GM21786 (cell line): Measurements from ENCODE around the gene GK2.

Source experiments
- ATAC-seq: cut with Tn5 transposase; IDR thresholded peaks from one replicate; pipeline ENCODE4 v1.9.1; 2021; ENCODE audit not compliant: unreplicated experiment

Gene GK2

GRCh38 chr4:79408063-79408462, at the start of gene GK2:
Gene GK2, minus strand, starts transcription at chr4:79408228. Its CDS starts 28 bp downstream, at chr4:79408200.
- no peak for ATAC-seq

- ATAC-seq: no peak
Measured at GRCh38 chr4:79455216-79455615, 47.2 kb upstream of the GK2 start.

GRCh38 chr4:79454656-79455055, 46.6 kb upstream of the GK2 start:
- ATAC-seq: no peak

GRCh38 chr4:79450053-79450452, 42.0 kb upstream of the GK2 start:
- ATAC-seq: no peak

- ATAC-seq: no peak
Measured at GRCh38 chr4:79446145-79446544, 38.1 kb upstream of the GK2 start.

- ATAC-seq: no peak
Measured at GRCh38 chr4:79445371-79445781, 37.3 kb upstream of the GK2 start.

GRCh38 chr4:79442422-79442821, 34.4 kb upstream of the GK2 start:
- no peak for ATAC-seq

GRCh38 chr4:79439489-79439888, 31.5 kb upstream of the GK2 start:
- no peak for ATAC-seq

- no peak for ATAC-seq
Measured at GRCh38 chr4:79431839-79432238, 23.8 kb upstream of the GK2 start.

- no peak for ATAC-seq
Measured at GRCh38 chr4:79429113-79429903, 21.3 kb upstream of the GK2 start.

GRCh38 chr4:79426989-79427388, 19.0 kb upstream of the GK2 start:
- no peak for ATAC-seq

- ATAC-seq: no peak
Measured at GRCh38 chr4:79425586-79425985, 17.6 kb upstream of the GK2 start.

GRCh38 chr4:79421483-79421882, 13.5 kb upstream of the GK2 start:
- no peak for ATAC-seq

- ATAC-seq: no peak
Measured at GRCh38 chr4:79413886-79414285, 5.9 kb upstream of the GK2 start.

- no peak for ATAC-seq
Measured at GRCh38 chr4:79413032-79413885, 5.2 kb upstream of the GK2 start.

GRCh38 chr4:79404666-79405065, 3.4 kb downstream of the GK2 start:
- ATAC-seq: no peak

GRCh38 chr4:79403356-79403755, 4.7 kb downstream of the GK2 start:
- ATAC-seq: no peak

GRCh38 chr4:79402332-79402851, 5.6 kb downstream of the GK2 start:
- no peak for ATAC-seq

GRCh38 chr4:79399076-79399475, 9.0 kb downstream of the GK2 start:
- no peak for ATAC-seq

GRCh38 chr4:79397951-79398350, 10.1 kb downstream of the GK2 start:
- no peak for ATAC-seq

- ATAC-seq: no peak
Measured at GRCh38 chr4:79396794-79397193, 11.2 kb downstream of the GK2 start.

GRCh38 chr4:79395841-79396240, 12.2 kb downstream of the GK2 start:
- no peak for ATAC-seq
